H1 (cell line): ENCODE measurements around the gene CD52. TPM values are rescaled to one million over a fixed set of nuclear protein-coding genes. Genes with fewer than 3 reads are reported as not detected.

ENCODE experiments used
- JUND ChIP-seq: IDR thresholded peaks from 2 replicates; pipeline ENCODE4 v1.6.1; 2011; ENCODE audit warnings: mild to moderate bottlenecking, improper control_type of control experiment, low read length
- MAFK ChIP-seq: IDR thresholded peaks from 2 replicates; pipeline ENCODE4 v1.6.1; 2012; ENCODE audit warnings: low read depth, mild to moderate bottlenecking, improper control_type of control experiment, low read length
- RFX5 ChIP-seq: IDR thresholded peaks from 2 replicates; pipeline ENCODE4 v1.6.1; 2011; ENCODE audit warnings: low read depth, low read length, improper control_type of control experiment, borderline replicate concordance
- SP1 ChIP-seq: IDR thresholded peaks from 2 replicates; pipeline ENCODE4 v1.6.1; 2011; ENCODE audit warnings: low read depth, low read length
- SP2 ChIP-seq: IDR thresholded peaks from 2 replicates; pipeline ENCODE4 v1.6.1; 2012; ENCODE audit warnings: mild to moderate bottlenecking, low read length, inconsistent platforms
- polyA plus RNA-seq, 7 experiments: library from polyadenylated mRNA; depleted of rRNA in 3 of 7; stranded (reverse) in 5 of 7; unstranded in 2 of 7; fragments of >200 nt in 5 of 7; fragments of 200-250 nt in 2 of 7; gene quantifications; 1 replicate in 5 of 7; 2 replicates in 1 of 7; 4 replicates in 1 of 7; pipeline versions ENCODE4 v1.2.1 to v1.2.3, GENCODE V29; 2011 to 2013; ENCODE audit warnings: missing spikeins in 2 of 7, mixed read lengths in 2 of 7
- total RNA-seq: library from RNA; stranded (reverse); fragmentation: NEBNext Ultra II Directional; extraction: Animal tissue kit (Norgen Biotek cat#: 25700); gene quantifications from 2 replicates; pipeline ENCODE4 v1.2.1, GENCODE V29; 2021
- TF ChIP-seq, protein P1 (sequence below): IDR thresholded peaks from 2 replicates; pipeline ENCODE4 v1.6.1; 2012; ENCODE audit warnings: low read length, inconsistent platforms

The CD52 gene
- total and polyA plus RNA-seq, 2 of the 8 experiments (the other 6 are each of a cell fraction or from before 2014, with no cell fraction given) = 2.4 to 3.1 TPM

DNA sequence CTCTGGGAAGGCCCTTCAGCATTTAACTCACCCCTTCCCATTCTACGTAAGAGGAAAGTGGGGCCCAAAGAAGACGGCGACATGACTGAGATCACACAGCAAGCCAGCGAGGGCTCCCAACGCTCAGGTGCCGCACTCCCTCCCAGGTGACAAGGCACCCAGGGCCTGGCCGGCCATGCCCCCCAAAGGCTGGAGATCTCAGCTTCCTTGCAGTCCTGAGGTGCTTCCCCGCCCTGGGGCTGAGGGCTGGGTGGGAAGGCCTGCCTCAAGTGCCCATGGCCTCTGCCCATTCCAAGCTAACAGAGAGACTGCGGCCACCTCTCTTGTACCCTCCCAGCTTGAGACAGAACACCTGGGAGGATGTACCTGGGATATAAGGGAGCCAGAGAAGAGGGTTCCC, 37.2 kb downstream of the CD52 start (continued):
- TF ChIP-seq, protein P1, sequence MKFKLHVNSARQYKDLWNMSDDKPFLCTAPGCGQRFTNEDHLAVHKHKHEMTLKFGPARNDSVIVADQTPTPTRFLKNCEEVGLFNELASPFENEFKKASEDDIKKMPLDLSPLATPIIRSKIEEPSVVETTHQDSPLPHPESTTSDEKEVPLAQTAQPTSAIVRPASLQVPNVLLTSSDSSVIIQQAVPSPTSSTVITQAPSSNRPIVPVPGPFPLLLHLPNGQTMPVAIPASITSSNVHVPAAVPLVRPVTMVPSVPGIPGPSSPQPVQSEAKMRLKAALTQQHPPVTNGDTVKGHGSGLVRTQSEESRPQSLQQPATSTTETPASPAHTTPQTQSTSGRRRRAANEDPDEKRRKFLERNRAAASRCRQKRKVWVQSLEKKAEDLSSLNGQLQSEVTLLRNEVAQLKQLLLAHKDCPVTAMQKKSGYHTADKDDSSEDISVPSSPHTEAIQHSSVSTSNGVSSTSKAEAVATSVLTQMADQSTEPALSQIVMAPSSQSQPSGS = no peak
- TF ChIP-seq JUND (no peak), SP2 (no peak), RFX5 (no peak), SP1 (no peak), MAFK (no peak)
- TF ChIP-seq, all 59 proteins: peak for 0
